ENCODE measurements around the gene PHF20.

- no peak for TF ChIP-seq EZH2 (IDR thresholded peaks at IDR 0.05; ENCODE audit: insufficient read depth, poor library complexity, severe bottlenecking)
- no peak for TF ChIP-seq EZH2phosphoT487 (IDR thresholded peaks at IDR 0.05; ENCODE audit: insufficient read depth, low read depth)
Measured at GRCh38 chr20:35974256-35974655, 202.4 kb downstream of the PHF20 start.
